IMR-90 (cell line): ENCODE data around the gene WDR54. TPM values are rescaled to one million over a fixed set of nuclear protein-coding genes. Genes with fewer than 3 reads are reported as not detected.

Source experiments
- ATAC-seq: fragments of 200-7000 bp; cut with Tn5 transposase; 2 replicates; pipeline ENCODE4 v1.9.1; 2020; ENCODE audit warnings: low read depth, mild to moderate bottlenecking, moderate library complexity
- BruUV-seq: library from RNA; stranded (reverse); fragments of 400-500 nt; replicated peaks from 2 replicates; lab custom pipeline; 2021; lab: Mats Ljungman, UMichigan
- CTCF ChIA-PET: fragments of 300-600 bp; formaldehyde crosslinking; extraction: SDS; loops from one replicate; lab custom pipeline; 2021; ENCODE audit warnings: antibody characterized with exemption; lab: Yijun Ruan, JAX
- POLR2A ChIA-PET: fragments of 300-600 bp; sonication (Branson Sonifier 250); formaldehyde crosslinking; loops from one replicate; lab custom pipeline; 2022; ENCODE audit warnings: antibody characterized with exemption; ENCODE audit not compliant: unreplicated experiment; lab: Charles Lee
- DNase-seq: peaks from one replicate; pipeline ENCODE4 v3.0.0; 2013
- H2AFZ ChIP-seq: replicated peaks from 2 replicates; pipeline ENCODE3; 2013; ENCODE audit warnings: low read length, mild to moderate bottlenecking; ENCODE audit not compliant: poor library complexity
- H2AK5ac ChIP-seq: 2 replicates; pipeline ENCODE4 v1.6.1; 2013; ENCODE audit warnings: low read depth, low read length, inconsistent platforms
- H2AK9ac ChIP-seq: replicated peaks from 2 replicates; pipeline ENCODE3; 2013; ENCODE audit warnings: mild to moderate bottlenecking, low read depth, low read length, moderate library complexity; ENCODE audit not compliant: poor library complexity
- H2BK120ac ChIP-seq: 2 replicates; pipeline ENCODE4 v1.6.1; 2013; ENCODE audit warnings: low read depth, low read length, inconsistent platforms
- H2BK15ac ChIP-seq: 3 replicates; pipeline ENCODE4 v1.6.1; 2013; ENCODE audit warnings: low read depth, low read length, inconsistent platforms
- H2BK20ac ChIP-seq: 2 replicates; pipeline ENCODE4 v1.6.1; 2013; ENCODE audit warnings: low read depth, mild to moderate bottlenecking, inconsistent platforms, low read length, moderate library complexity
- H2BK5ac ChIP-seq: 2 replicates; pipeline ENCODE4 v1.6.1; 2013; ENCODE audit warnings: mild to moderate bottlenecking, low read depth, low read length, inconsistent platforms; ENCODE audit not compliant: poor library complexity, severe bottlenecking
- H3K14ac ChIP-seq: replicated peaks from 2 replicates; pipeline ENCODE4 v1.6.1; 2013; ENCODE audit warnings: low read depth, low read length, inconsistent platforms
- H3K18ac ChIP-seq: 2 replicates; pipeline ENCODE4 v1.6.1; 2013; ENCODE audit warnings: low read depth, low read length, control low read depth
- H3K23ac ChIP-seq: 2 replicates; pipeline ENCODE4 v1.6.1; 2013; ENCODE audit warnings: low read depth, low read length, inconsistent platforms
- H3K27ac ChIP-seq: 2 replicates; pipeline ENCODE4 v1.5.1; 2013; ENCODE audit warnings: mild to moderate bottlenecking, control low read depth, low read length; ENCODE audit not compliant: insufficient read depth
- H3K27me3 ChIP-seq: 2 replicates; pipeline ENCODE4 v1.6.1; 2013; ENCODE audit warnings: low read length; ENCODE audit not compliant: control insufficient read depth, insufficient read depth
- H3K36me3 ChIP-seq: 2 replicates; pipeline ENCODE4 v1.6.1; 2013; ENCODE audit warnings: low read length, mixed read lengths; ENCODE audit not compliant: control insufficient read depth, insufficient read depth
- H3K4ac ChIP-seq: 2 replicates; pipeline ENCODE4 v1.6.1; 2013; ENCODE audit warnings: low read depth, low read length, inconsistent platforms
- H3K4me1 ChIP-seq: 2 replicates; pipeline ENCODE4 v1.6.1; 2013; ENCODE audit warnings: low read length, mixed read lengths; ENCODE audit not compliant: control insufficient read depth, insufficient read depth
- H3K4me2 ChIP-seq: 2 replicates; pipeline ENCODE4 v1.6.1; 2013; ENCODE audit warnings: low read depth, mild to moderate bottlenecking, control low read depth, low read length, moderate library complexity
- H3K4me3 ChIP-seq: 2 replicates; pipeline ENCODE4 v1.5.1; 2013; ENCODE audit warnings: low read depth, mild to moderate bottlenecking, control low read depth, low read length, moderate library complexity; ENCODE audit not compliant: insufficient read depth
- H3K56ac ChIP-seq: 2 replicates; pipeline ENCODE4 v1.6.1; 2013; ENCODE audit warnings: low read length, inconsistent platforms; ENCODE audit not compliant: insufficient read depth; ENCODE audit errors: extremely low read depth
- H3K79me1 ChIP-seq, 2 experiments: 2 replicates each; pipeline ENCODE4 v1.6.1; 2013; ENCODE audit warnings: low read length in 2 of 2, inconsistent platforms in 1 of 2, low read depth in 1 of 2
- H3K9ac ChIP-seq: 2 replicates; pipeline ENCODE4 v1.6.1; 2013; ENCODE audit warnings: low read depth, low read length, control low read depth
- H3K9me1 ChIP-seq: 2 replicates; pipeline ENCODE4 v1.6.1; 2013; ENCODE audit warnings: low read length, inconsistent platforms; ENCODE audit not compliant: insufficient read depth
- H3K9me3 ChIP-seq: 2 replicates; pipeline ENCODE4 v1.6.1; 2013; ENCODE audit warnings: low read length; ENCODE audit not compliant: control insufficient read depth, insufficient read depth
- H4K20me1 ChIP-seq: 2 replicates; pipeline ENCODE4 v1.6.1; 2013; ENCODE audit warnings: low read length, inconsistent platforms; ENCODE audit not compliant: insufficient read depth
- H4K5ac ChIP-seq: 2 replicates; pipeline ENCODE4 v1.6.1; 2013; ENCODE audit warnings: mild to moderate bottlenecking, low read depth, low read length, control low read depth
- H4K8ac ChIP-seq, 2 experiments: 2 replicates each; pipeline ENCODE4 v1.6.1; 2013; ENCODE audit warnings: low read depth in 2 of 2, low read length in 2 of 2, control low read depth in 1 of 2, inconsistent platforms in 1 of 2
- H4K91ac ChIP-seq: 2 replicates; pipeline ENCODE4 v1.6.1; 2013; ENCODE audit warnings: low read depth, low read length, inconsistent platforms; ENCODE audit not compliant: insufficient read depth
- BHLHE40 ChIP-seq: fragments of 150-350 bp; IDR thresholded peaks from 2 replicates; pipeline ENCODE4 v1.6.1; 2016; ENCODE audit warnings: mild to moderate bottlenecking, low read depth, low read length
- CHD1 ChIP-seq: IDR thresholded peaks from 2 replicates; pipeline ENCODE4 v1.6.1; 2012; ENCODE audit warnings: low read depth, low read length, improper control_type of control experiment
- CTCF ChIP-seq: conservative IDR thresholded peaks from 2 replicates; pipeline ENCODE4 v1.5.1; 2012; ENCODE audit warnings: mild to moderate bottlenecking, low read depth, low read length, improper control_type of control experiment
- MAFK ChIP-seq: IDR thresholded peaks from 2 replicates; pipeline ENCODE4 v1.6.1; 2012; ENCODE audit warnings: low read depth, low read length, improper control_type of control experiment
- MAZ ChIP-seq: IDR thresholded peaks from 2 replicates; pipeline ENCODE4 v1.6.1; 2012; ENCODE audit warnings: low read depth, mild to moderate bottlenecking, low read length, improper control_type of control experiment, moderate library complexity, borderline replicate concordance
- NFE2L2 ChIP-seq: fragments of 150-350 bp; IDR thresholded peaks from 2 replicates; pipeline ENCODE4 v1.6.1; 2016; ENCODE audit warnings: low read depth, mild to moderate bottlenecking, low read length
- RAD21 ChIP-seq: IDR thresholded peaks from 2 replicates; pipeline ENCODE4 v1.6.1; 2012; ENCODE audit warnings: low read length, improper control_type of control experiment
- RFX5 ChIP-seq: IDR thresholded peaks from 2 replicates; pipeline ENCODE4 v1.8.0; 2012; ENCODE audit warnings: low read depth, mild to moderate bottlenecking, low read length, moderate library complexity
- SMC3 ChIP-seq: fragments of 150-350 bp; IDR thresholded peaks from 2 replicates; pipeline ENCODE4 v1.6.1; 2016; ENCODE audit warnings: low read depth, mild to moderate bottlenecking, antibody characterized with exemption, low read length, moderate library complexity
- WGBS, 2 experiments: methylation state at CpG; one replicate each; pipeline versions ENCODE4 v1.1.5 to v1.1.7; 2013; ENCODE audit warnings: missing lambda C conversion rate in 2 of 2; ENCODE audit not compliant: insufficient read length in 1 of 2; ENCODE audit errors: extremely low coverage in 2 of 2; 5-methylcytosine and 5-hydroxymethylcytosine counted together
- dilution Hi-C: fragments of 300-500 bp; cut with HindIII; formaldehyde crosslinking; loops from one replicate; pipeline ENCODE4 v1.14.3; 2018; ENCODE audit warnings: low sequenced_read_pairs; ENCODE audit not compliant: unreplicated experiment
- in situ Hi-C: fragments of 300-500 bp; cut with MboI; formaldehyde crosslinking; loops from 3 replicates; pipeline ENCODE4 v1.14.3; 2019; ENCODE audit warnings: low sequenced_read_pairs, inconsistent platforms, mixed read lengths
- intact Hi-C: fragments of 100-400 bp; cut with micrococcal nuclease; formaldehyde crosslinking; loops from 2 replicates; pipeline ENCODE4 v1.10.0; 2022
- polyA plus RNA-seq, 3 experiments: library from polyadenylated mRNA; depleted of rRNA; stranded (reverse); fragments of >200 nt; gene quantifications; 2 replicates each; pipeline ENCODE4 v1.2.3, GENCODE V29; 2012; ENCODE audit warnings: low replicate concordance in 1 of 3
- total RNA-seq: library from RNA; depleted of rRNA; stranded (reverse); fragments of >200 nt; gene quantifications from 2 replicates; pipeline ENCODE4 v1.2.3, GENCODE V29; 2012
- TF ChIP-seq, protein P1 (sequence below): fragments of 150-350 bp; IDR thresholded peaks from 2 replicates; pipeline ENCODE4 v1.6.1; 2017; ENCODE audit warnings: mild to moderate bottlenecking, antibody characterized with exemption, low read length, low read depth

Gene WDR54
- total and polyA plus RNA-seq, 2 of the 4 experiments (the other 2 are of a cell fraction), result 47.9 to 57.2 TPM

GRCh38 chr2:74419345-74419744 is 2.2 kb upstream of the WDR54 start:
- POLR2A ChIA-PET, result no interaction called here
- no peak overlapping the region for H3K23ac ChIP-seq
- no peak overlapping the region for H3K18ac ChIP-seq
- no peak overlapping the region for H3K27ac ChIP-seq
- peaks cover 4% of the 10 kb centered on the region for H3K9me1 ChIP-seq
- dilution Hi-C loops, result no loop called here
- H2BK5ac ChIP-seq, result no peak overlapping the region
- H3K56ac ChIP-seq, result no peak overlapping the region
- no peak overlapping the region for H3K9ac ChIP-seq
- H2BK20ac ChIP-seq, result no peak overlapping the region
- no peaks in the 10 kb centered on the region for H3K36me3 ChIP-seq
- no peak overlapping the region for H3K4me3 ChIP-seq
- no peak for DNase-seq
- H3K4me1 ChIP-seq, result peaks cover 3% of the 10 kb centered on the region
- no peak overlapping the region for H2BK15ac ChIP-seq
- H3K9me3 ChIP-seq, result no peaks in the 10 kb centered on the region
- H3K27me3 ChIP-seq, result peaks cover 18% of the 10 kb centered on the region
- H2AK5ac ChIP-seq, result no peak overlapping the region
- H3K14ac ChIP-seq, result no peak overlapping the region
- H3K4me2 ChIP-seq, result no peak overlapping the region
- peaks cover 2 to 8% of the 10 kb centered on the region in 2 experiments; a peak in 2 of 4 replicates for H3K79me1 ChIP-seq
- ATAC-seq, result no peak
- H4K8ac ChIP-seq, result no peak overlapping the region
- H2AK9ac ChIP-seq, result no peak overlapping the region
- intact Hi-C loops, result no loop called here
- in situ Hi-C loops, result no loop called here
- H4K91ac ChIP-seq, result no peak overlapping the region
- CTCF ChIA-PET, result no interaction called here
- no CpG with 5 or more reads among the region's 1 CpG for WGBS, 2 experiments
- H2BK120ac ChIP-seq, result no peak overlapping the region
- no peaks in the 10 kb centered on the region for H4K20me1 ChIP-seq
- no peak overlapping the region for H2AFZ ChIP-seq
- no peak overlapping the region for H3K4ac ChIP-seq
- TF ChIP-seq RAD21, result no peak
- TF ChIP-seq SMC3, result no peak
- no peak for TF ChIP-seq RFX5
- no peak for TF ChIP-seq MAZ
- no peak for TF ChIP-seq CHD1
- no peak for TF ChIP-seq BHLHE40
- TF ChIP-seq, protein P1, sequence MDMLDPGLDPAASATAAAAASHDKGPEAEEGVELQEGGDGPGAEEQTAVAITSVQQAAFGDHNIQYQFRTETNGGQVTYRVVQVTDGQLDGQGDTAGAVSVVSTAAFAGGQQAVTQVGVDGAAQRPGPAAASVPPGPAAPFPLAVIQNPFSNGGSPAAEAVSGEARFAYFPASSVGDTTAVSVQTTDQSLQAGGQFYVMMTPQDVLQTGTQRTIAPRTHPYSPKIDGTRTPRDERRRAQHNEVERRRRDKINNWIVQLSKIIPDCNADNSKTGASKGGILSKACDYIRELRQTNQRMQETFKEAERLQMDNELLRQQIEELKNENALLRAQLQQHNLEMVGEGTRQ, result no peak
- no peak for TF ChIP-seq NFE2L2
- no peak for TF ChIP-seq MAFK
- no peak for TF ChIP-seq CTCF
- no peak overlapping the region for H4K5ac ChIP-seq
- no TSS peak for BruUV-seq
